Sigmoid colon (tissue), 4 donors: ENCODE data around the gene UGP2.

Experiments used
- EP300 ChIP-seq, 4 donors: sonication (generic); formaldehyde crosslinking; IDR thresholded peaks; one replicate each; pipeline ENCODE4 v1.6.1; 2017; ENCODE audit warnings: antibody characterized with exemption in 4 of 4
- POLR2A ChIP-seq, 2 donors: fragments of 450-650 bp; IDR thresholded peaks; one replicate each; pipeline ENCODE4 v1.6.1; 2016; ENCODE audit warnings: antibody characterized with exemption in 2 of 2, mild to moderate bottlenecking in 2 of 2, moderate library complexity in 2 of 2
- TF ChIP-seq, protein P1 (sequence below), 4 experiments: fragments of 450-650 bp in 3 of 4; fragments of 200-600 bp in 1 of 4; IDR thresholded peaks; one replicate each; pipeline ENCODE4 v1.5.1; 2016 to 2019; ENCODE audit warnings: antibody characterized with exemption in 4 of 4, mild to moderate bottlenecking in 3 of 4, moderate library complexity in 2 of 4

DNA sequence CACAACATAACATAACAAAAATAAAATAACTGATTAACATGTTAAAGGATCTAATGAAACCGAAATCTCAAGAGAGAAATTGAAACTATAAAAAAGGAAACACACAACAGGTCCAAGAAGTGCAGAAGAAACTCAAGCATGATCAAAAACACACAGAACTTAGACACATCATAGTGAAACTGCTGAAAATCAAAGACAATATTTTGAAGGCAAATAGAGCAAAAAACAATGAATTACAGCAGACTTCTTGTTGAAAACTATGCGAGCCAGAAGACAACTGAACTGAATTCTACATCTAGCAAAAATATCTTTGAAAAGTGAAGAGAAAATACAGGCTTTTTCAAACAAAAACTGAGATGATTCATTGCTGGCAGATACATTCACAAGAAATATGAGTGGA is 61.3 kb downstream of the UGP2 start:
- TF ChIP-seq, protein P1, sequence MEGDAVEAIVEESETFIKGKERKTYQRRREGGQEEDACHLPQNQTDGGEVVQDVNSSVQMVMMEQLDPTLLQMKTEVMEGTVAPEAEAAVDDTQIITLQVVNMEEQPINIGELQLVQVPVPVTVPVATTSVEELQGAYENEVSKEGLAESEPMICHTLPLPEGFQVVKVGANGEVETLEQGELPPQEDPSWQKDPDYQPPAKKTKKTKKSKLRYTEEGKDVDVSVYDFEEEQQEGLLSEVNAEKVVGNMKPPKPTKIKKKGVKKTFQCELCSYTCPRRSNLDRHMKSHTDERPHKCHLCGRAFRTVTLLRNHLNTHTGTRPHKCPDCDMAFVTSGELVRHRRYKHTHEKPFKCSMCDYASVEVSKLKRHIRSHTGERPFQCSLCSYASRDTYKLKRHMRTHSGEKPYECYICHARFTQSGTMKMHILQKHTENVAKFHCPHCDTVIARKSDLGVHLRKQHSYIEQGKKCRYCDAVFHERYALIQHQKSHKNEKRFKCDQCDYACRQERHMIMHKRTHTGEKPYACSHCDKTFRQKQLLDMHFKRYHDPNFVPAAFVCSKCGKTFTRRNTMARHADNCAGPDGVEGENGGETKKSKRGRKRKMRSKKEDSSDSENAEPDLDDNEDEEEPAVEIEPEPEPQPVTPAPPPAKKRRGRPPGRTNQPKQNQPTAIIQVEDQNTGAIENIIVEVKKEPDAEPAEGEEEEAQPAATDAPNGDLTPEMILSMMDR (IDR thresholded peaks at IDR 0.05), result no peak
- TF ChIP-seq POLR2A (IDR thresholded peaks at IDR 0.05), result no peak
- TF ChIP-seq EP300 (IDR thresholded peaks at IDR 0.05), result no peak
